Measurements from ENCODE around the gene PAM.

- TF ChIP-seq NBN (conservative IDR thresholded peaks at IDR 0.05) (no peak), CTCF (CRISPR knock-in tag; IDR thresholded peaks at IDR 0.05) (no peak)
These were observed 12.8 kb downstream of the PAM start for GRCh38 chr5:102767862-102768261.
